ENCODE data around the gene GREM1. TPM values are rescaled to one million over a fixed set of nuclear protein-coding genes. Genes with fewer than 3 reads are reported as not detected.

Gene GREM1
- total RNA-seq, result 9.2 TPM

GRCh38 chr15:32717426-32718226 is at the start of gene GREM1:
Gene GREM1 (plus strand): TSS chr15:32718004. CDS start chr15:32730691, 12,687 bp downstream.
- ATAC-seq, result peak; percentile 15

GRCh38 chr15:32668942-32669341 is 48.9 kb upstream of the GREM1 start:
- no peak for ATAC-seq

GRCh38 chr15:32669896-32670611 is 47.8 kb upstream of the GREM1 start:
- ATAC-seq, result no peak

GRCh38 chr15:32670623-32671022 is 47.2 kb upstream of the GREM1 start:
- ATAC-seq, result no peak

- ATAC-seq, result no peak
Measured at GRCh38 chr15:32671339-32672325, 46.2 kb upstream of the GREM1 start.

- no peak for ATAC-seq
Measured at GRCh38 chr15:32674681-32675080, 43.1 kb upstream of the GREM1 start.

GRCh38 chr15:32675466-32675865 is 42.3 kb upstream of the GREM1 start:
- ATAC-seq, result no peak

- ATAC-seq, result peak; percentile 75
Measured at GRCh38 chr15:32676169-32676568, 41.6 kb upstream of the GREM1 start.

GRCh38 chr15:32677238-32677750 is 40.5 kb upstream of the GREM1 start:
- no peak for ATAC-seq

- no peak for ATAC-seq
Measured at GRCh38 chr15:32679298-32679690, 38.5 kb upstream of the GREM1 start.

- ATAC-seq, result no peak
Measured at GRCh38 chr15:32682569-32682968, 35.2 kb upstream of the GREM1 start.

- ATAC-seq, result no peak
Measured at GRCh38 chr15:32682977-32683630, 34.7 kb upstream of the GREM1 start.

GRCh38 chr15:32683906-32684584 is 33.8 kb upstream of the GREM1 start:
- no peak for ATAC-seq

- ATAC-seq, result no peak
Measured at GRCh38 chr15:32685576-32685975, 32.2 kb upstream of the GREM1 start.

GRCh38 chr15:32687556-32687955 is 30.2 kb upstream of the GREM1 start:
- ATAC-seq, result no peak

GRCh38 chr15:32688151-32688639 is 29.6 kb upstream of the GREM1 start:
- no peak for ATAC-seq

- no peak for ATAC-seq
Measured at GRCh38 chr15:32690941-32691688, 26.7 kb upstream of the GREM1 start.

GRCh38 chr15:32691689-32692038 is 26.1 kb upstream of the GREM1 start:
- no peak for ATAC-seq

- no peak for ATAC-seq
Measured at GRCh38 chr15:32692286-32692685, 25.5 kb upstream of the GREM1 start.

- no peak for ATAC-seq
Measured at GRCh38 chr15:32694222-32694983, 23.4 kb upstream of the GREM1 start.
